Occipital lobe (tissue), 2 donors: Measurements from ENCODE around the gene TM2D1. TPM values are rescaled to one million over a fixed set of nuclear protein-coding genes. Genes with fewer than 3 reads are reported as not detected.
"Not testable (repeated sequence)": the region's sequence is repeated elsewhere in the genome, so short reads cannot be mapped to it uniquely, and the experiment has no call there.

Experiments
- DNase-seq: peaks from one replicate; lab custom pipeline; 2025; lab: John Stamatoyannopoulos, UW
- total RNA-seq: library from RNA; depleted of rRNA; stranded (reverse); fragments of >200 nt; gene quantifications from one replicate; pipeline ENCODE4 v1.2.3, GENCODE V29; 2014

Gene TM2D1
- total RNA-seq: 78.9 TPM

DNA sequence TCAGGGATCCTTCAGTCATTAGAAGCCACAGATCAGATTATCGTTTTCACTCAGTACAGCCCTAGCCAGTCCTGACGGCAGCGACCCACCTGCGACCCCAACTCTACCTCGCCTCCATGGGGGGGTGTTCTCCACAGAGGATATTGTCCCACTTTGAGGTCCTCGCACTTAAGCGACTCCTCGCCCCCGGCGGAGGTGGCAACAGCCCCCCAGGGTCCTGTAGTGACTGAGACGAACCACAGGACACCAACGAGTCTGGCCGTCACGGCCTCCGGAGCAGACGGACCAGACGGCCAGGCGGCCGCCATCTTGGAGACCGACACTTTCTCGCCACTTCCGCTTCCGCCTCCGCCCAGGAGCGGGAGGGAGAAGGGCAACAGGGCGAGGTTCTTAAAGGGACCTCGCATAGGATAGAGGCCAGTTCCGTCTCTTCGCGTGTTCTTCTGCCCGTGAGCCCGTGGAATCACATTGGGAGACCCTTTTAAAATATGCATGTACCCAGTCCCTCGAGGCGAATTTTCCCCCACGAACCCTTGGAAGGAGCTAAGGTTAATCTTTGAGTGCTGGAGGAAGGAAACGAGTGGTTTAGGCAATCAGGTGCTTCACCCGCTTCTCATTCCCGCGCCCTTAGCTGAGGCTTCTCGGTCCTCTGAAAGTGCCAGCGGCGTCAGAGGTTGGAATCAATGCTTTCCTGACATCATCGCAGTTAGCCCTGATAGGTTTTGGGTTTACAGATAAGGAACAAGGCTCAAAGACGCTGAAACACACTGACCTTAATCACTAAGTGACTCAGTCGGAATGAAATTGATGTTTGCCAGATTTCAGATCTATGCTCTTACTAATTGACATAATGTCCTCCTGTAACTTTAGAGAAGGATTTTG lies at the start of gene TM2D1:
TSS of gene TM2D1 (minus strand) at position 329 of the 882 bp plus-strand sequence. CDS start at position 308, 21 bp downstream.
- DNase-seq: peak; percentile 81

- DNase-seq: no peak
Measured at GRCh38 chr1:61770131-61770530, 45.2 kb upstream of the TM2D1 start.

GRCh38 chr1:61757950-61758349 lies 33.0 kb upstream of the TM2D1 start:
- no peak for DNase-seq

DNA sequence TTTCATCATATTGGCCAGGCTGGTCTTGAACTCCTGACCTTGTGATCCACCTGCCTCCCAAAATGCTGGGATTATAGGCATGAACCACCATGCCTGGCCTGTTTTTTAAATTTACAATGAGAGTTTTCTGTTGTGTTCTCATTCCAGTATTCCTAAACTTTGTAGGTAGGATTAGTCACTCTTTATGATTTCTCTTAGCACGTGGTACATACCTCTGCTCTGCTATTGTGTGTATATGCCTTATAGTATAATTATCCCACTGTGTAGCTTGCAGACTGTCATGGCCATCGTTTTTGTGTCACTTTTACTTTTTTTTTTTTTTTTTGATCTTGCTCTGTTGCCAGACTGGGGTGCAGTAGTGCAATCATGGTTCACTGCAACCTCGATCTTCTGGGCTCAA lies 31.8 kb upstream of the TM2D1 start:
- no peak for DNase-seq

DNA sequence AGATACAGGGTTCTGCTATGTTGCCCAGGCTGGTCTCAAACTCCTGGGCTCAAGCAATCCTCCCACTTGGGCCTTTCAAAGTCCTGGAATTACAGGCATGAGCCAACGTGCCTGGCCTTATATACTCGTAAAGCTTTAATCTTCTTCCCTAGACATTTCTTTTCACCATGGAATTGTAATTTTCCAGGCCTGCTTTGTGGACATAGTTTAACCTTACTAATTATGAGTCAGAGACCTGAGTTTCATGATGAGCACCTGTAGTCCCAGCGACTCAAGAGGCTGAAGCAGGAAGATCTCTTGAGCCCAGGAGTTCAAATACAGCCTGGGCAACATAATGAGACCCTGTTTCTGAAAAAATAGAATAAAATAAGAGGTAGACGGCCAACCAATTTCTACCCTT lies 29.6 kb upstream of the TM2D1 start:
- DNase-seq: no peak

GRCh38 chr1:61753998-61754508 lies 29.1 kb upstream of the TM2D1 start:
- DNase-seq: no peak

DNA sequence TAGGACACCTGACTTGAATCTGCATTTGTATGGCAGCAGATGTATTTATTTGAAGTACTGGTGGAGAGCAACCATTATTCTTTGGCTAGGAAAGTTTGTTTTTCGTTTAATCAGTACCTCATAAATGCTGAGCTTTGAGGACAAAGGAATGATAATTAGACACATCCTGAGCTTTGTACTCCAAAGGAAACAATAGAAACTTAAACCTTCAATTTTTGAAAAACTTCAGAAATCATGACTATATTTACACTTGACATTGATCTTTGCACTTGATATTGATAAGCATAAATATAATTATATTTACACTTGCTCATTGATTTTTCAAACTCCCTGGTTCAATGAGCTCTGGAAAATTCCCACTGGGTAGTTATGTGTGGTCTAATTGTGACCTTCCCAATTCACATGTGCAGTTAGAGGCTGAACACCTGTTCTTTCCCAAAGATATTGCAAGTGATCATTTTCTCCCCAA lies 28.0 kb upstream of the TM2D1 start:
- no peak for DNase-seq

GRCh38 chr1:61749574-61749973 lies 24.6 kb upstream of the TM2D1 start:
- DNase-seq: no peak

- DNase-seq: no peak
Measured at GRCh38 chr1:61748566-61748965, 23.6 kb upstream of the TM2D1 start.

DNA sequence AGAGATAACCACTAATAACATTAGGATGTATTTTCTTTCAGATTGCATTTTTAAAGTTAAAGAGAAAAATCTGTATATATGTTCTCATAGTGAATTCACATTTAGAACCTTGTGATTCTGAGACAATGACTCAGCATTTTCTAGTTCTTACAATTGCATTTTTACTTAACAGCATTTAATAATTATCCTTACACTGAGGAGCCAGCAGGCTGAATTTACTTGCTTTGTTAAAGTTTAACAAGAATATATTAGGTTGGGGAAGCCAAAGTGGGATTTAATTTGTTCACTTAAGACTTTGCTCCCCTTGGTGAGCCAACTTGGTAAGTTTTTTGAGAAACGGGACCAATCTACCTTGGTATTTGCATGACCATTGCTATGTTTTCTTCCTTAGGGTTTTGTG lies 21.9 kb upstream of the TM2D1 start:
- DNase-seq: no peak

GRCh38 chr1:61743716-61744580 lies 19.0 kb upstream of the TM2D1 start:
- no peak for DNase-seq

DNA sequence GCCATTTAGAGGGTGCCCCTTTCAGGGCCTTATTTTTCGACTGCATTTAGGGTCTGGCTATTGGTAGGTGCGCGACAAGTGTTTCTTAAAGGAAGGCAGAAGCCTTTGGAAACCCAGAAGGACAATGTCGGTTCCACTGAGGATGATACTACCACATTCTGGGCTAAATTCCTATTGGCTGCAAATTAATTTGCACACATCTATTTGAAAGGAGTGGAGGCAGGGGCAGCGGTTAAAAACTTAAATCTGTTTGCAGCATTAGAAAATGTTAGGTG lies 18.4 kb upstream of the TM2D1 start:
- DNase-seq: no peak

DNA sequence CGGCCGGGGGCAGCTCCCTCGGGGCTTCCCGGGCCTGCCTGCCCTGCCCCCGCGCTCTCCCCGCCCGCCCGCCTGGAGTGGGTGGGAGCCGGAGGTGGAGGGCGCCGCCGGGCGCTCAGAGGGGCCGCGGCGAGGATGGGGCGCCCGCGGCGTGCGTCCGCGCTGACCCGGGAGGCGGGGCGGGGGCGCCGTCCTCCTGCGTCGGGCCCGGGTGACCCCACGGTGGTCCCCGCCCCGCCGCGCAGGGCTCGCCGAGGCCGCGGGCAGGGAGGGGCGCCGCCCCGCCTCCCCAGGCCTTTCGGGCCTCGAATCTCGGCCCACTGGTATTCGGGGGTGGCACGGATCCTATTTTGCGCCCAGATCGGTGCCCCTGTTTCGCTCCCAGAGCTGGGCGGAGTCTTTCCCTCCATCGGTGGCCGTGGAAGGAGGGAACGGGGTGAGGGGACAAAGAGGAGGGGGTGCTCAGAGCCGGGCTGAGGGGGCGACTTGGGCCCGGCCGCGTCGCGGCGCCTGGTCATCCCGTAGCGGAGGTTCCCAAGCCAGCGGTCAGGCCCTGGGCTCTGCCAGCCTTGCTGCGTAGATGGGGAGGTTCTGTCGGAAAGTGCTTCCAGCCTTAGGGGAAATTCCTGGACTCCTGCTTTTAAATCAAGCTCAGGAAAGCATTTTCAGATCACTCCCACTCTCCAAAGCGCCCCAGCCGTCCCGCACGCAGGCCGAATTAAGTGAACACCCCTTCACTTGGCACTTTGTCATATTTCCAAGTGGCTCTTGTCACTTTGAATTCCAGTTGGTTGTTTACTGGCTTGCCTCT lies 17.9 kb upstream of the TM2D1 start:
- DNase-seq: peak; percentile 41

DNA sequence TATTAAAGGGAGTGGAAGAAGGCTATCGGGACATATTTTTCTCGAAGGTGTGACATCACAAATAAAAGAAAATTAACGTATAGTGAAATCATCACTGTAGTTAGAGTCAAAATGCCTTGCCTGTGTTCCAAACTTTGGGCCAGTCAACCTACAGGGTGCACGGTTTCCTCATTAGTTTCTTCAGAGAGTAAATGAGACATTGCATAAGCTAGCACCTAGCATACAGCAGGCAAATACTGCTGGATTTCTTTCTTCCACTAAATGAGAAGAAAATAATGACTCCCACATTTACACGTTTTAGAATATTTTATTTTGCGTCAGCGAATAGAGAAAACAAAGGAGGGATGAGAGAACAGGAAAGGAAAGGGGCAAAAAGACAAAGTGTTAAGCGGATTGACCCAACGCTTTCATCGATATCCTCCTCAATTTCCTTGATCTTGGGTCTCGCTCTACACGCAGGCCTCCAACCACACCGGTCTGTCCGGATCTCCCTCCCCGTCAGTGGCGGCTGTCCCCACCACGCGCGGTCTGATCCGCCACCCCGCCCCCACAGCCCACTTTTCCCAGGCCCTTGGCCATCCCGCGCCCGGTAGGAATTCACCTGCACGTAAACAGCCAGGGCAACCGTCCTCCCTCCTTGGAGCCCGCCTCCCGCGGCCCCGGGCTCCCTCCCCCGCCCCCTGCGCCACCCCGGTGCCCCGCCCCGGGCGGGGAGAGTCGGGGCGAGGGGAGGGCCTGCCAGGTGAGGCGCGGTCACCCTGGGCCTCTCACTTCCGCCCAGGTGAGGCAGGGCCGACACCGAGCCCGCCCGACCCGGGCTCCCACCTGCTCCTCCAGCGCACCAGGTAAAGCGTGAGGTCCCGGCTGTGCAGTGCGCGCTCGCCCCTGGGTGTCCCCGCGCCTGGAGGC lies 17.0 kb upstream of the TM2D1 start, which contains the start of gene PATJ:
TSS of gene PATJ (plus strand) at position 770 of the 909 bp plus-strand sequence. CDS start 20,413 bp downstream, outside the sequence.
- peak; percentile 58 for DNase-seq

DNA sequence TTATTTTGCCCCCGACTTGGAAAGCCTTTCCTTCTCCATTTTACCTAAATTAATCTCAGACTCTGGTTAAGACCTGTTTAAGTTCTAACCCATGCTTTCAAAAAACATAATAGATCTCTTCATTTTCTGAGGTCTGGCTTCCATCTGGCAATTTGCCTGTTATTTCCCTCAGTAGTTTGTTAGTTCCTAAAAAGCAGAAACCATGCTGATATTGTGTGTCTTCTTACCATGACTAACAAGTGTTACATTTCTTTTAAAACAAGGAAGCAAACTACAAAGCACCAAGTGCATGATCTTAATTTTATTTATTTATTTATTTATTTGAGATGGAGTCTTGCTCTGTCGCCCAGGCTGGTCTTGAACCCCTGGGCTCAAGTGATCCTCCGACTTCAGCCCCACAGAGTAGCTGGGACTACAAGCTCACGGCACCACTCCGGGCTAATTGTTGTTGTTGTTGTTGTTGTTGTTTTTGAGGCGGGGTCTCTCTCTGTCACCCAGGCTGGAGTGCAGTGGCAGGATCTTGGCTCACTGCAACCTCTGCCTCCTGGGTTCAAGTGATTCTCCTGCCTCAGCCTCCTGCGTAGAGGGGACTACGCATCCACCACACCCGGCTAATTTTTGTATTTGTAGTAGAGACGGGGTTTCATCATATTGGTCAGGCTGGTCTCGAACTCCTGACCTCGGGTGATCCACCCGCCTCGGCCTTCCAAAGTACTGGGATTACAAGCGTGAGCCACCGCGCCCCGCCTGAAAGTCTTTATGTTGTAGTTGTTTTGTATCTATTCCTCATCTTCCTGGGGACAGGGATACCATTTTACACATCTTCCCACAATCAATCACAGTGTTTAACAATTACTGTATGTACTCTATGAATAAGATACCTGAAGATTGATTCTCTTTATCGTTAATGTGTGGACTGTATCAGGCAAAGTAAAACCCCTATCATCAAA lies 16.1 kb upstream of the TM2D1 start:
- DNase-seq: no peak

DNA sequence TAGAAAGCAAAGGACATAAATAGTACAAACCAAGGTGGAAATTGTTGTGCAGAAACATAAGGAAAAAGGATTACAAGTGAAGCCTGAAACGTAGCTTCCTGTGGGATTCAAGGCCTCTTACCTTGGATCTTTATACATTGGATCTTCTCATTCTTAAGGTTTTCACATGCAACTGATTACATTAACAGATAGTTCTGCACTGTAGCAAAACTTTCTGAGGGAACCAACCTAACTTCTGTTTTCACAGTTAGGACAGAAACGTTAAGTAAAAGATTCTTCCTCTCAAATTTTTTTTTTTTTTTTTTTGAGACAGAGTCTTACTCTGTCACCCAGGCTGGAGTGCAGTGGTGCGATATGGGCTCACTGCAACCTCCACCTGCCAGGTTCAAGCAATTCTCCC lies 7.8 kb upstream of the TM2D1 start:
- DNase-seq: no peak

GRCh38 chr1:61730679-61731078 lies 5.7 kb upstream of the TM2D1 start:
- not testable (repeated sequence) for DNase-seq

- no peak for DNase-seq
Measured at GRCh38 chr1:61727544-61727943, 2.6 kb upstream of the TM2D1 start.

DNA sequence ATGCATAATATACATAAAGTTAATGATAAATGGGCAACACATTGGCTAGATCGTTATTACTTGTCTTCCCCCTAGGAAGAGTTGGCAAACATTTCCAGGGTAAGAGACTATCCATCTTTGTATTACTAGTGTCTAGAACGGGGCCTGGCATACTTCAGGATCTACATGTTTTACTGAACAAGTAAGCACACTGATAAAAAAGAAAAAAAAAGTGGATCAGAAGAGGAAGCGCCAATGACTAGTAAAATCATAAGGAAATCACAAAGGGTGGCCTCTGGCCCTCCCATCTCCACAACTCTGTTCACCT lies 482 bp downstream of the TM2D1 start:
- no peak for DNase-seq
